Measurements from ENCODE around the gene MINDY1.
A peak's percentile ranks its signal among the peaks of the same experiment; 100 is the strongest.

MINDY1 gene

DNA sequence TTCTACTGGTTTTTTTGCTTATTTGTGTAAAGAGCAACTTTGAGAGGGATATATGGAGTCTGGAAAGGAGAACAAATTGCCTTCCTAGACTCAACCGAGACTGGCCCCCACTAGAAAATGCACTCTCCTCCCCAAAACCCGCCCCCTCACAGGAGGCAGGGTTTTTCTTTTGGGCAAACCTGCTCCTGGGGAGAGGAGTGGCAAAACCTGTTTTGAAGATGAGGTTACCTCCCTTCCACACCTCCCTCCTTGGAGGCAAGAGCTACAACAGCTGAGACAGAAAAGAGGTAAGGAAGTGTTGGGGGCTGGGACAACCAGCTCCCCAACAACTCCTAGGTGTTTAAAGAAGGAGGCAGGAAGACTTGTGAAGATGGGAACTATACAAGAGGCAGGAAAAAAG, 29.7 kb upstream of the MINDY1 start, which contains the start of gene BNIPL:
TSS of gene BNIPL (plus strand) at position 231 of the 400 bp plus-strand sequence. CDS start at position 371, 140 bp downstream.
- no peaks in the 10 kb centered on the region for H3K9me3 ChIP-seq (ENCODE audit: control insufficient read depth, low read length)
- H3K4me3 ChIP-seq (ENCODE audit: low read depth, low read length), result peak within 1 kb of the TSS; percentile 45
- H3K9ac ChIP-seq, result no peak within 1 kb of the TSS
- H3K36me3 ChIP-seq (ENCODE audit: control insufficient read depth, insufficient read depth, low read length), result no peaks in the 10 kb centered on the region
- peak within 1 kb of the TSS; percentile 66 for H3K4me2 ChIP-seq (ENCODE audit: low read length)
- no peaks in the 10 kb centered on the region for H3K79me2 ChIP-seq
- TF ChIP-seq, protein P1, sequence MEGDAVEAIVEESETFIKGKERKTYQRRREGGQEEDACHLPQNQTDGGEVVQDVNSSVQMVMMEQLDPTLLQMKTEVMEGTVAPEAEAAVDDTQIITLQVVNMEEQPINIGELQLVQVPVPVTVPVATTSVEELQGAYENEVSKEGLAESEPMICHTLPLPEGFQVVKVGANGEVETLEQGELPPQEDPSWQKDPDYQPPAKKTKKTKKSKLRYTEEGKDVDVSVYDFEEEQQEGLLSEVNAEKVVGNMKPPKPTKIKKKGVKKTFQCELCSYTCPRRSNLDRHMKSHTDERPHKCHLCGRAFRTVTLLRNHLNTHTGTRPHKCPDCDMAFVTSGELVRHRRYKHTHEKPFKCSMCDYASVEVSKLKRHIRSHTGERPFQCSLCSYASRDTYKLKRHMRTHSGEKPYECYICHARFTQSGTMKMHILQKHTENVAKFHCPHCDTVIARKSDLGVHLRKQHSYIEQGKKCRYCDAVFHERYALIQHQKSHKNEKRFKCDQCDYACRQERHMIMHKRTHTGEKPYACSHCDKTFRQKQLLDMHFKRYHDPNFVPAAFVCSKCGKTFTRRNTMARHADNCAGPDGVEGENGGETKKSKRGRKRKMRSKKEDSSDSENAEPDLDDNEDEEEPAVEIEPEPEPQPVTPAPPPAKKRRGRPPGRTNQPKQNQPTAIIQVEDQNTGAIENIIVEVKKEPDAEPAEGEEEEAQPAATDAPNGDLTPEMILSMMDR (IDR thresholded peaks at IDR 0.05), result no peak
- H3K4me1 ChIP-seq, result no peaks in the 10 kb centered on the region
- H2AFZ ChIP-seq, result no peak within 1 kb of the TSS
- H3K27ac ChIP-seq, result no peak within 1 kb of the TSS
- no peaks in the 10 kb centered on the region for H3K27me3 ChIP-seq (ENCODE audit: control insufficient read depth, insufficient read depth, low read length)

DNA sequence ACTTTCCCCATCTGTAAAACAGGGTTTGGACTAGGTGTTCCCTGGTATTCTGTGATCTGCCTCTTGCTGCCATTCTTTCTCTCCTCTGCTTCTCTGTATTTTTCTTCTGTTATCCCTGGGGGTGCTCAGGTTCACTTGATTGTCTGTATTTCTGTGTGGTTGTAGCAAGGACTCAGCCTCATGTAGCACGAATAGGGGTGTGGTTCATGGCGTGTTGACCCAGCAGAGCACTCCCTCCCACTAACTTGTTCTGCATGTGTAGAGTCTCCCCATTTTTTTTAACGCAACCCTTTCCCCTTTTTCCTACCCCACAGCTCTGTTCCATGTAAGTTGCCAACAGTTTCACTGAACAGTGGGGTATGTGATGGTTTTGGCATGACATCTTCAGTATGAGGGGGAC, 28.5 kb upstream of the MINDY1 start:
- Histone ChIP-seq H3K9me3 (ENCODE audit: control insufficient read depth, low read length) (no peaks in the 10 kb centered on the region), H3K79me2 (no peaks in the 10 kb centered on the region), H3K4me1 (no peaks in the 10 kb centered on the region), H3K4me3 (ENCODE audit: low read depth, low read length) (no peak overlapping the region), H3K36me3 (ENCODE audit: control insufficient read depth, insufficient read depth, low read length) (no peaks in the 10 kb centered on the region), H3K4me2 (ENCODE audit: low read length) (no peak overlapping the region), H3K9ac (no peak overlapping the region), H3K27me3 (ENCODE audit: control insufficient read depth, insufficient read depth, low read length) (no peaks in the 10 kb centered on the region), H3K27ac (no peak overlapping the region), H2AFZ (no peak overlapping the region)
- TF ChIP-seq, protein P1 (IDR thresholded peaks at IDR 0.05), result no peak

DNA sequence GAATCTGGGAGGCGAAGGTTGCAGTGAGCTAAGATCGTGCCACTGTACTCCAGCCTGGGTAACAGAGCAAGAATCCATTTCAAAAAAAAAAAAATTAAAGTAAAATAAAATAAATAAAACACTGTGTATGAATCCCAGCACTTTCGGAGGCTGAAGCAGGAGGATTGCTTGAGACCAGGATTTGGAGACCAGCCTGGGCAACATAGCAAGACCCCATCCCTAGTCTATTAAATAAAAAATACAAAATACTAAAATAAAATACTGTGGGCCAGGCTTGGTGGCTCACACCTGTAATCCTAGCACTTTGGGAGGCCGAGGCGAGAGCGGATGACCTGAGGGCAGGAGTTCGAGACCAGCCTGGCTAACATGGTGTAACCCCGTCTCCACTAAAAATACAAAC, 25.5 kb upstream of the MINDY1 start:
- Histone ChIP-seq H3K36me3 (ENCODE audit: control insufficient read depth, insufficient read depth, low read length) (no peaks in the 10 kb centered on the region), H3K4me1 (no peaks in the 10 kb centered on the region)

GRCh38 chr1:151026460-151026859, 19.8 kb upstream of the MINDY1 start:
- no peaks in the 10 kb centered on the region for H3K9me3 ChIP-seq (ENCODE audit: control insufficient read depth, low read length)
- no peaks in the 10 kb centered on the region for H3K4me1 ChIP-seq
- H3K9ac ChIP-seq, result no peak overlapping the region
- no peak overlapping the region for H3K4me3 ChIP-seq (ENCODE audit: low read depth, low read length)
- peaks cover 2% of the 10 kb centered on the region for H3K79me2 ChIP-seq
- no peak overlapping the region for H2AFZ ChIP-seq
- TF ChIP-seq, protein P1 (IDR thresholded peaks at IDR 0.05), result no peak
- H3K27ac ChIP-seq, result no peak overlapping the region
- no peak overlapping the region for H3K4me2 ChIP-seq (ENCODE audit: low read length)
- H3K36me3 ChIP-seq (ENCODE audit: control insufficient read depth, insufficient read depth, low read length), result no peaks in the 10 kb centered on the region
- H3K27me3 ChIP-seq (ENCODE audit: control insufficient read depth, insufficient read depth, low read length), result no peaks in the 10 kb centered on the region

More for the DNA sequence above, 25.5 kb upstream of the MINDY1 start:
- H3K27ac ChIP-seq, result no peak overlapping the region
- H2AFZ ChIP-seq, result no peak overlapping the region
- no peaks in the 10 kb centered on the region for H3K79me2 ChIP-seq
- no peak overlapping the region for H3K4me3 ChIP-seq (ENCODE audit: low read depth, low read length)
- no peaks in the 10 kb centered on the region for H3K27me3 ChIP-seq (ENCODE audit: control insufficient read depth, insufficient read depth, low read length)
- TF ChIP-seq, protein P1 (IDR thresholded peaks at IDR 0.05), result no peak
- H3K4me2 ChIP-seq (ENCODE audit: low read length), result no peak overlapping the region
- no peaks in the 10 kb centered on the region for H3K9me3 ChIP-seq (ENCODE audit: control insufficient read depth, low read length)
- no peak overlapping the region for H3K9ac ChIP-seq

DNA sequence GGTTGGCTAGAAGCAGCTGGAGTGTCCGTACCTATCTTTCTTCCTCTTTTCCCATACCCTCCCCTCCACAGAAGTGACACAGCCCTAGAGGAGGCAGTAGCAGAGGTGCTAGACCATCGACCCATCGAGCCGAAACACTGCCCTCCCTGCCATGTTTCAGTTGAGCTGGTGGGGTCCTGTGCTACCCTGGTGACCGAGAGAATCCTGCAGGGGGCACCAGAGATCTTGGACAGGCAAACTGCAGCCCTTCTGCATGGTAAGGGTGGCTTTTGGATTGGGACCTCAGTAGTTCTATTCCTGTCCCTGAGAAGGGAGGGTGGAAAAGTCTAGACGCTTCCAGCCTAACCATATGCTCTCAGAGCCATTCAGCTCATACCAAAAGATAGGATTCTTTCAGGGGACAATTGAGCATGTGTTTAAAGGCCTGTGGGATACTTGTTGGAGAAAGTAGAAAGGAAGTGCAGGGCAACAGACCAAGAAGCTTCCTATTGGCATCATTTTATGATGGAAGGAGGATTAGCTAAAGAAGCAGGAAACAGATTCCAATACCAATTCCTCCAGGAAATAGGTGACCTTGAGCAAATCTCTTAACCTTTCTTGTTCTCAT, 17.9 kb upstream of the MINDY1 start:
- no peak overlapping the region for H3K9ac ChIP-seq
- TF ChIP-seq, protein P1 (IDR thresholded peaks at IDR 0.05), result peak; percentile 57

More for the DNA sequence above, 17.9 kb upstream of the MINDY1 start:
- no peak overlapping the region for H3K27ac ChIP-seq
- no peaks in the 10 kb centered on the region for H3K4me1 ChIP-seq
- H3K9me3 ChIP-seq (ENCODE audit: control insufficient read depth, low read length), result no peaks in the 10 kb centered on the region
- no peak overlapping the region for H3K4me3 ChIP-seq (ENCODE audit: low read depth, low read length)
- H3K4me2 ChIP-seq (ENCODE audit: low read length), result no peak overlapping the region
- H2AFZ ChIP-seq, result no peak overlapping the region
- no peaks in the 10 kb centered on the region for H3K36me3 ChIP-seq (ENCODE audit: control insufficient read depth, insufficient read depth, low read length)
- H3K79me2 ChIP-seq, result peaks cover 2% of the 10 kb centered on the region
- no peaks in the 10 kb centered on the region for H3K27me3 ChIP-seq (ENCODE audit: control insufficient read depth, insufficient read depth, low read length)

Measured in parathyroid adenoma (tissue), 2 donors.